Right lobe of liver (tissue), 6 donors: ENCODE data around the gene CIBAR2. TPM values are rescaled to one million over a fixed set of nuclear protein-coding genes. Genes with fewer than 3 reads are reported as not detected.
A peak's percentile ranks its signal among the peaks of the same experiment; 100 is the strongest.

Experiments
- ATAC-seq, 4 donors: fragments of 200-7000 bp; cut with Tn5 transposase; one replicate each; pipeline ENCODE4 v1.9.1; 2020; ENCODE audit warnings: mild to moderate bottlenecking in 4 of 4, moderate library complexity in 4 of 4
- DNase-seq, 3 donors: peaks; one replicate each; pipeline ENCODE4 v3.0.0-alpha.2; 2020
- H3K27ac ChIP-seq, 3 donors: fragments of 200-600 bp; one replicate each; pipeline ENCODE4 v1.8.0; 2022
- H3K27me3 ChIP-seq, 2 donors: fragments of 200-600 bp; one replicate each; pipeline ENCODE4 v1.8.0; 2022
- H3K36me3 ChIP-seq, 4 donors: fragments of 200-600 bp; sonication (generic) in 1 of 4; one replicate each; pipeline versions ENCODE4 v1.5.1 to v1.8.0; 2017 to 2022; ENCODE audit warnings: control low read depth in 1 of 4
- H3K4me1 ChIP-seq, 4 donors: fragments of 200-600 bp; sonication (generic) in 1 of 4; one replicate each; pipeline versions ENCODE4 v1.5.1 to v1.8.0; 2017 to 2022; ENCODE audit warnings: control low read depth in 1 of 4
- H3K4me3 ChIP-seq, 3 donors: fragments of 200-600 bp; one replicate each; pipeline ENCODE4 v1.8.0; 2022
- H3K9me3 ChIP-seq, 4 donors: fragments of 200-600 bp; sonication (generic) in 1 of 4; one replicate each; pipeline versions ENCODE4 v1.5.1 to v1.8.0; 2017 to 2022; ENCODE audit warnings: control low read depth in 1 of 4
- POLR2A ChIP-seq: fragments of 450-650 bp; IDR thresholded peaks from one replicate; pipeline ENCODE4 v1.6.1; 2017; ENCODE audit warnings: antibody characterized with exemption, mild to moderate bottlenecking
- WGBS: methylation state at CpG from one replicate; pipeline ENCODE4 v1.1.6; 2018; ENCODE audit warnings: low coverage, low lambda C conversion rate; ENCODE audit not compliant: insufficient coverage; ENCODE audit errors: missing lambda C conversion rate; 5-methylcytosine and 5-hydroxymethylcytosine counted together
- intact Hi-C, 2 donors: fragments of 100-400 bp; cut with DNase I; formaldehyde crosslinking; loops; one replicate each; pipeline versions ENCODE4 v1.11.2 to v1.14.1; 2022
- total RNA-seq, 6 experiments: library from RNA; depleted of rRNA in 2 of 6; stranded (reverse); fragments of >200 nt in 2 of 6; fragmentation: NEBNext Ultra II Directional in 3 of 6; extraction: Animal tissue kit (Norgen Biotek cat#: 25700) in 3 of 6; gene quantifications; one replicate each; pipeline versions ENCODE4 v1.1.0 to v1.2.4, GENCODE V29; 2016 to 2023
- TF ChIP-seq, protein P1 (sequence below), 4 donors: fragments of 200-600 bp in 3 of 4; fragments of 450-650 bp in 1 of 4; IDR thresholded peaks; one replicate each; pipeline versions ENCODE4 v1.5.1 to v1.8.0; 2016 to 2022; ENCODE audit warnings: antibody characterized with exemption in 4 of 4, mild to moderate bottlenecking in 2 of 4
- donor health status: DM: no; HTN: yes; CAD: no.
- donor health status: DM: no; HTN: no; CAD: no.
- donor health status: DM: no; HTN: no; CAD: no.
- donor health status: DM: no; HTN: yes; CAD: no.
- donor health status: DM: no; HTN: yes; CAD: no.

Gene CIBAR2
- total RNA-seq, 6 experiments from 2014 or later = not detected

GRCh38 chr16:85092309-85092708 is 20.0 kb downstream of the CIBAR2 start:
- no peak for DNase-seq
- no peak overlapping the region for H3K4me3 ChIP-seq
- no peaks in the 10 kb centered on the region for H3K9me3 ChIP-seq
- intact Hi-C loops = no loop called here
- no peaks in the 10 kb centered on the region for H3K27me3 ChIP-seq
- no peak for ATAC-seq
- WGBS = 74% methylated on average over 5 of the region's 9 CpGs
- H3K4me1 ChIP-seq = peaks cover 0 to 10% (median 5%) of the 10 kb centered on the region in 4 donors
- no peak for TF ChIP-seq POLR2A
- TF ChIP-seq, protein P1, sequence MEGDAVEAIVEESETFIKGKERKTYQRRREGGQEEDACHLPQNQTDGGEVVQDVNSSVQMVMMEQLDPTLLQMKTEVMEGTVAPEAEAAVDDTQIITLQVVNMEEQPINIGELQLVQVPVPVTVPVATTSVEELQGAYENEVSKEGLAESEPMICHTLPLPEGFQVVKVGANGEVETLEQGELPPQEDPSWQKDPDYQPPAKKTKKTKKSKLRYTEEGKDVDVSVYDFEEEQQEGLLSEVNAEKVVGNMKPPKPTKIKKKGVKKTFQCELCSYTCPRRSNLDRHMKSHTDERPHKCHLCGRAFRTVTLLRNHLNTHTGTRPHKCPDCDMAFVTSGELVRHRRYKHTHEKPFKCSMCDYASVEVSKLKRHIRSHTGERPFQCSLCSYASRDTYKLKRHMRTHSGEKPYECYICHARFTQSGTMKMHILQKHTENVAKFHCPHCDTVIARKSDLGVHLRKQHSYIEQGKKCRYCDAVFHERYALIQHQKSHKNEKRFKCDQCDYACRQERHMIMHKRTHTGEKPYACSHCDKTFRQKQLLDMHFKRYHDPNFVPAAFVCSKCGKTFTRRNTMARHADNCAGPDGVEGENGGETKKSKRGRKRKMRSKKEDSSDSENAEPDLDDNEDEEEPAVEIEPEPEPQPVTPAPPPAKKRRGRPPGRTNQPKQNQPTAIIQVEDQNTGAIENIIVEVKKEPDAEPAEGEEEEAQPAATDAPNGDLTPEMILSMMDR (IDR thresholded peaks at IDR 0.05) = no peak
- no peaks in the 10 kb centered on the region for H3K36me3 ChIP-seq
- no peak overlapping the region for H3K27ac ChIP-seq

DNA sequence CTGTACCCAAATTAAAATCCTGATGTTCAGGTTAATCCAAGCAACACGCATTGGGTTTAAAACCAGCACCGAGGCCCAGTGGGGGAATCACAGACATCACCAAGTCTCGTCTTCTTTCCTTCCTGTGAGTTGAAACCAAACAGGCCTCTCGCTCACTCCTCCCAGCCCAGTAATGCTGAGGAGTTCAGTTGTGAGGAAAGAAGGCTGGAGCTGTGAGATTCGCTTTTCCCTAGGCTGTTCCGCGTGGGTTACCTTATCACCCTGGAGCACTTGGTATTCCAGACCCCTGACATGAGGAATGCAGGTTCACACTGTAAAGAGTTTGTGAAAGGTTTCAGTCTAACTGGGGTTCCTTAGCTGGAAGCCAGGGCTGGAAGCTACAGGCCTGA is 20.8 kb downstream of the CIBAR2 start:
- DNase-seq (no peak), ATAC-seq (no peak)
- Histone ChIP-seq H3K27me3 (no peaks in the 10 kb centered on the region), H3K9me3 (no peaks in the 10 kb centered on the region), H3K27ac (no peak overlapping the region), H3K36me3 (no peaks in the 10 kb centered on the region), H3K4me1 (peaks cover 0 to 10% (median 5%) of the 10 kb centered on the region in 4 donors), H3K4me3 (no peak overlapping the region)
- TF ChIP-seq, protein P1 (IDR thresholded peaks at IDR 0.05) = no peak
- TF ChIP-seq POLR2A = no peak
- intact Hi-C loops = no loop called here
- 80% methylated on average over 6 of the region's 7 CpGs for WGBS

DNA sequence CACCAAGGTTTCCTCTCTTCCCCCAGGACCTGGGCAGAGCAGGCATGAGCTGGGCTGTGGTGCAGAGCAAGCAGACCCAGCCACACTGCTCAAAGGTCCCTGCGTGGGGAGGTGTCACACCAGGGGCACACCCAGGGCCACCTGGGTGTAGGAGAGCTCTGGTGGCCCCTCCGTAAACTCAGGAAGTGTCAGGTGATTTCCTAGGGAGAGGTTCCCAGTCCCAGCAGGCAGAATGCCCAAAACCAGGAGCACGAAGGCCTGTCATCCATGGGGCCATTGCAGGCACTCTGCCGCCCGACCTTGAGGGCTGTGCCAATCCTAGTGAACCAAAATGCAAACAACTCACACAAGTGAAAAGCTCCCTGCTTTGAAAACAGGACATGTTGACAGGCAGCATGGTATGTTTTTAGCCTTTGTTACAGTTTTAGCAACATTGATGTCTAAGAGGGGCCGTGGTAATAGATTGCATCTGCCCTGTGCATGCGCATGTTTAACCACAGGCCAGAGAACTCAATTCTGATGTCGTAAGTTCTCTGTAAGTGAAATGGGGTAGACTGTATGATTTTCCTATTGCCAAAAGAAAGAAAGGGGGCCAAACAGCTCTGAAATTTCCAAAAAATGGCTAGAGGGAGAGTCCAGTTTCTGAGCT is 21.3 kb downstream of the CIBAR2 start:
- DNase-seq = peak in 2 of 3 donors; percentile 82 to 85
- H3K4me3 ChIP-seq = no peak overlapping the region
- ATAC-seq = peak; percentile 61 to 79 (median 74)
- H3K27me3 ChIP-seq = no peaks in the 10 kb centered on the region
- intact Hi-C loops = no loop called here
- H3K9me3 ChIP-seq = no peaks in the 10 kb centered on the region
- peaks cover 0 to 10% (median 5%) of the 10 kb centered on the region in 4 donors for H3K4me1 ChIP-seq
- 47% methylated on average over 6 of the region's 8 CpGs for WGBS
- no peak overlapping the region for H3K27ac ChIP-seq
- H3K36me3 ChIP-seq = no peaks in the 10 kb centered on the region
- TF ChIP-seq, protein P1 (IDR thresholded peaks at IDR 0.05) = no peak

GRCh38 chr16:85090181-85090580 is 22.1 kb downstream of the CIBAR2 start:
- intact Hi-C loops = no loop called here
- ATAC-seq (no peak), DNase-seq (no peak)
- 83% methylated on average over 9 of the region's 13 CpGs for WGBS
- Histone ChIP-seq H3K4me3 (no peak overlapping the region), H3K4me1 (peaks cover 0 to 10% (median 5%) of the 10 kb centered on the region in 4 donors), H3K9me3 (no peaks in the 10 kb centered on the region), H3K27me3 (no peaks in the 10 kb centered on the region), H3K36me3 (no peaks in the 10 kb centered on the region), H3K27ac (no peak overlapping the region)
- TF ChIP-seq, protein P1 (IDR thresholded peaks at IDR 0.05) = no peak
- no peak for TF ChIP-seq POLR2A
